ENCODE measurements around the gene NMRK2. TPM values are rescaled to one million over a fixed set of nuclear protein-coding genes. Genes with fewer than 3 reads are reported as not detected.
"Not testable (repeated sequence)": the region's sequence is repeated elsewhere in the genome, so short reads cannot be mapped to it uniquely, and the experiment has no call there.

Gene NMRK2
- total RNA-seq, 4 donors from 2014 or later: 46.3 to 168 (median 106) TPM

DNA sequence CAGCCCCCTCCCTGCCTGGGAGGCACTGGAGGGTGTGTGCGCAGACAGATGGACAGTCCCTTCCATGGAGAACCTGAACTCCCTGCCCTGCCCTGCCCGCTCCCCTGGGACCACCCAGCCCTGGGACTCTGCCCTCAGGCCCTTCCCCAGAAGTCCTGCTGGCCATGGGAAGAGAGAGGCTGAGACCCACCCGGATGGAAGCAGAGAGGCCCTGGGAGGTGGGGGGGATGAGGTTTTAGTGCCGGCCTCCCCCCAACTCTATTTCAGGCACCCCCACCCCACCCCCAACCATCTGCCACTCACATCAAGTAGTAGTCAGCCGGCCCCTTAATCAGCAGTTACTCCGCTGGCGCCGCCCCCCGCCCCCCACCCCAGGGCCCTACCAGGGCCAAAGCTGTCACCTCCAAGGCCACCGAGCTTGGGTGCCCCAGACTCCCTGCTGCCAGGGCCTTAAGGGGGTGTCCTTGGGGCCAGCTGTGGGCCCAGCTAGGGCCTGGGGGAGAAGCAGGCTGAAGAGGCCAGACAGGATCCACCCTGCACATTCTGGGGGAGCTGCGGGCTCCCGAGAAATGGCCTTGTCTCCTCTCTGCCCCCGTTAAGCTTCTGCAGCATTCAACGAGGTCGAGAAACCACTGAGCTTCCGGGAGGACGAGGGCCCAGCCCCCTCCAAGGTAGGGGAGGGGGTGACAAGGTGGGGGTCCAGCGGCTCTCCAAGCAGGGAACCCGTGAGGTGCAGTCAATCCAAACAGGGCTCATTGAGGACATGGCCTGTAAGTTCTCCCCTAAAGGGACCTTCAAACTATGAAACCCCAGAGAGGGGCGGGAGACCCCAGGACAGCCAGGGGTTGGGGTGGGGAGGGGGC, 17.4 kb downstream of the NMRK2 start:
- DNase-seq: peak in 1 of 2 donors; percentile 57
- Histone ChIP-seq H3K27ac (peak overlapping the region; percentile 98 to 99 (median 99)), H3K4me1 (peaks cover 39 to 55% of the 10 kb centered on the region in 2 donors), H3K4me3 (peak overlapping the region; percentile 74 to 85 (median 80)), H3K27me3 (no peaks in the 10 kb centered on the region), H3K36me3 (no peaks in the 10 kb centered on the region), H3K9me3 (no peaks in the 10 kb centered on the region)
- no peak for ATAC-seq
- intact Hi-C loops (cut with DNase I; ENCODE audit: low total_unique reads): loop anchor here (2.0 to 10.0 kb wide), 2 partner anchors 17 to 565 kb away; partner anchors contain the start of genes NMRK2 and PLIN4
- in situ Hi-C loops (cut with MboI; ENCODE audit: low sequenced_read_pairs in 4 of 4): no loop called here
- peak in 1 of 2 donors; percentile 9 for TF ChIP-seq POLR2A (IDR thresholded peaks at IDR 0.05)
- TF ChIP-seq, protein P1, sequence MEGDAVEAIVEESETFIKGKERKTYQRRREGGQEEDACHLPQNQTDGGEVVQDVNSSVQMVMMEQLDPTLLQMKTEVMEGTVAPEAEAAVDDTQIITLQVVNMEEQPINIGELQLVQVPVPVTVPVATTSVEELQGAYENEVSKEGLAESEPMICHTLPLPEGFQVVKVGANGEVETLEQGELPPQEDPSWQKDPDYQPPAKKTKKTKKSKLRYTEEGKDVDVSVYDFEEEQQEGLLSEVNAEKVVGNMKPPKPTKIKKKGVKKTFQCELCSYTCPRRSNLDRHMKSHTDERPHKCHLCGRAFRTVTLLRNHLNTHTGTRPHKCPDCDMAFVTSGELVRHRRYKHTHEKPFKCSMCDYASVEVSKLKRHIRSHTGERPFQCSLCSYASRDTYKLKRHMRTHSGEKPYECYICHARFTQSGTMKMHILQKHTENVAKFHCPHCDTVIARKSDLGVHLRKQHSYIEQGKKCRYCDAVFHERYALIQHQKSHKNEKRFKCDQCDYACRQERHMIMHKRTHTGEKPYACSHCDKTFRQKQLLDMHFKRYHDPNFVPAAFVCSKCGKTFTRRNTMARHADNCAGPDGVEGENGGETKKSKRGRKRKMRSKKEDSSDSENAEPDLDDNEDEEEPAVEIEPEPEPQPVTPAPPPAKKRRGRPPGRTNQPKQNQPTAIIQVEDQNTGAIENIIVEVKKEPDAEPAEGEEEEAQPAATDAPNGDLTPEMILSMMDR (IDR thresholded peaks at IDR 0.05 in 4 of 5, conservative IDR thresholded peaks at IDR 0.05 in 1 of 5): no peak

DNA sequence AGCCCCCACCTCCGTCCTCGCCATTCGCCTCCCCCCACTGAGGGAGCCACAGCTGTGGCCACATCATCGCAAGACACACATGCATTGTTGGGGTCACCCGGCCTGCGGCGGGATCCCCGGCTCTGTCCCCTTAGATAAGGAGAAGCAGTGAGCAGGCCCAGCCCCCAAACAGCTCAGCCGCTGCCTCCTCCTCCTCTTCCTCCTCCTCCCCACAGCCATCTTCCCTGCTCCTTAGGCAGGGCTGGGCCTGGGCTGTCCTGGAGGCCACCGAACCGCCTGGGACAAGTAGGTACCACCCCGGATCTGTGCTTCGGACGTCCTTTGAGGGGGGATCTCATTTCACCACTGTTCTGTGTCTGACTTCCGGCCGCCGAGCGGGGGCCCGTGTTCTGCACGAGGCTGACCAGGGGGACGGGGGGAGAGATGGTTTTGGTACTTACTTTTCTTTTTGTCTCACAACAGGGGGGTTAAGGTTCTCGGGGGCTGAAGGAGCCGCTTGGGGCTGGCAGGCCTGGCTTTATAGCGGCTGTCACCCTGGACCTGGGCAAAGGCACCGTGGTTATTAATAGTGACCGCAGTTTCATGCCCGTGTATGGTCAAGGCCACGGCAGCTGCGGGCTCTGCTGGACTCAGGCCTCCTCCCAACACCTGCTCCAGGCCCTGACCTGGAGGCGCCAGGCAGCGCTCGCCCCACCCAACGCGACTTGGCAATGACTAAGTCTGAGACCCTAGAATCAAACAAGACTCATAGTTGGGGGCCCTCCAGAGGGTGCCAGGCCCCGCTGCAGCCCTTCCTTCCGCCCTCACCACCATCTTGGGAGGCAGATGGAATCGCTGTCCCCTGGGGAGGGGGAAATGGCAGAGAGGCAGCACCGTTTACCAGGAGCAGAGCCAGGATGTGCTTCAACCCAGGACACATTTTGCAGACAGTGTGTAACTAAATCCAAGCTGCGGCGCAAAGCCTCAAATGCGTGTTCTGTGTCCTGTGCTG, 18.3 kb downstream of the NMRK2 start:
- peaks cover 32 to 48% of the 10 kb centered on the region in 2 donors for H3K4me1 ChIP-seq
- TF ChIP-seq POLR2A (IDR thresholded peaks at IDR 0.05): peak; percentile 87 to 92
- TF ChIP-seq, protein P1 (IDR thresholded peaks at IDR 0.05 in 4 of 5, conservative IDR thresholded peaks at IDR 0.05 in 1 of 5): no peak

DNA sequence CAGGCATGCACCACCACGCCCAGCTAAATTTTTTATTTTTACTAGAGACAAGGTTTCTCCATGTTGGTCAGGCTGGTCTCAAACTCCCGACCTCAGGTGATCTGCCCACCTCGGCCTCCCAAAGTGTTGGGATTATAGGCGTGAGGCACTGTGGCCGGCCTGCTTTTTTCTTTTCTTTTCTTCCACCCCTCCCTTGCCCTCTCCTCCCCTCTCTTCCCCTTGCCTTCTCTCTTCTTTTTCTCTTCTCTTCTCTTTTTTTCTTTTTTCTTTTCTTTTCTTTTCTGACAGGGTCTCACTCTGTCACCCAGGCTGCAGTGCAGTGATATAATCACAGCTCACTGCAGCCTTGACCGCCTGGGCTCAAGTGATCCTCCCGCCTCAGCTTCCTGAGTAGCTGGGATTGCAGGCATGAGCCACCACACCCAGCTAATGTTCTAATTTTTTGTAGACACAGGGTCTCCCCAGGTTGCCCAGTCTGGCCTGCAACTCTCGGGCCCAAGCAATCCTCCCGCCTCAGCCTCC, 19.9 kb downstream of the NMRK2 start:
- intact Hi-C loops (cut with DNase I; ENCODE audit: low total_unique reads): loop anchor here (10.0 kb wide), 1 partner anchor 562 kb away; the partner anchor contains the start of gene PLIN4
- ATAC-seq: peak in 1 of 2 donors; percentile 0
- in situ Hi-C loops (cut with MboI; ENCODE audit: low sequenced_read_pairs in 4 of 4): not testable (repeated sequence)

More for the DNA sequence above, 18.3 kb downstream of the NMRK2 start:
- Histone ChIP-seq H3K36me3 (peaks cover 0 to 6% of the 10 kb centered on the region in 2 donors), H3K4me3 (peak overlapping the region; percentile 74 to 85 (median 80)), H3K27ac (peak overlapping the region; percentile 98 to 99 (median 99)), H3K9me3 (no peaks in the 10 kb centered on the region), H3K27me3 (no peaks in the 10 kb centered on the region)
- ATAC-seq: peak; percentile 61 to 71
- intact Hi-C loops (cut with DNase I; ENCODE audit: low total_unique reads) (loop anchor here (2.0 to 10.0 kb wide), 2 partner anchors 18 to 564 kb away; partner anchors contain the start of genes NMRK2 and PLIN4), in situ Hi-C loops (cut with MboI; ENCODE audit: low sequenced_read_pairs in 4 of 4) (no loop called here)
- peak; percentile 92 to 97 for DNase-seq

DNA sequence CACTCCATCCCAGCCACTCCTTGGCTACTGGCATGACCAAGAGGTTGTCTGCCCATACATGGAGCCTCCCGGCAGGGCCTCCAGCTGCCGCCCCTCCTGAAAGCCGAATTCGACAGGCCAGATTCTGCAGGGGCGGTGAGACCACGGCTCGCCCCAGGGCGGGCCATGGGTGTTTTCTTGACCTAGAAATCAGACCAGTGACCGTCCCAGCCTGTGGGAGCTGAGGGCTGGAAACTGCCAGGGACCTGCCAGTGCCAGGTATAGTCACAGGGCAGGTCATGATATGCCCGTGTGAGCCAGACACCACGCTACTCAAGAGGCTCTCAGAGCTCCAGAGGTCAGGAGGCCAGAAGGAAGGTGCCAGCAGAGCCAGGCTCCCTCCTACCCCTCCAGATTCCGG, 21.2 kb downstream of the NMRK2 start:
- Histone ChIP-seq H3K27me3 (no peaks in the 10 kb centered on the region), H3K4me1 (peaks cover 30 to 46% of the 10 kb centered on the region in 2 donors), H3K27ac (peak overlapping the region; percentile 98 to 99 (median 99)), H3K36me3 (peaks cover 0 to 23% of the 10 kb centered on the region in 2 donors), H3K9me3 (no peaks in the 10 kb centered on the region), H3K4me3 (no peak overlapping the region)
- intact Hi-C loops (cut with DNase I; ENCODE audit: low total_unique reads) (loop anchor here (2.0 to 10.0 kb wide), 3 partner anchors 15 to 561 kb away; partner anchors contain the start of gene PLIN4), in situ Hi-C loops (cut with MboI; ENCODE audit: low sequenced_read_pairs in 4 of 4) (no loop called here)
- DNase-seq: peak; percentile 80 to 91
- peak; percentile 35 to 46 for ATAC-seq
- TF ChIP-seq POLR2A (IDR thresholded peaks at IDR 0.05): peak in 1 of 2 donors; percentile 10
- TF ChIP-seq, protein P1 (IDR thresholded peaks at IDR 0.05 in 4 of 5, conservative IDR thresholded peaks at IDR 0.05 in 1 of 5): no peak

More for the DNA sequence above, 19.9 kb downstream of the NMRK2 start:
- peak overlapping the region; percentile 98 to 99 (median 99) for H3K27ac ChIP-seq
- peaks cover 0 to 13% of the 10 kb centered on the region in 2 donors for H3K36me3 ChIP-seq
- peaks cover 32 to 46% of the 10 kb centered on the region in 2 donors for H3K4me1 ChIP-seq
- H3K27me3 ChIP-seq, H3K4me3 ChIP-seq, DNase-seq, H3K9me3 ChIP-seq: not testable (repeated sequence)

DNA sequence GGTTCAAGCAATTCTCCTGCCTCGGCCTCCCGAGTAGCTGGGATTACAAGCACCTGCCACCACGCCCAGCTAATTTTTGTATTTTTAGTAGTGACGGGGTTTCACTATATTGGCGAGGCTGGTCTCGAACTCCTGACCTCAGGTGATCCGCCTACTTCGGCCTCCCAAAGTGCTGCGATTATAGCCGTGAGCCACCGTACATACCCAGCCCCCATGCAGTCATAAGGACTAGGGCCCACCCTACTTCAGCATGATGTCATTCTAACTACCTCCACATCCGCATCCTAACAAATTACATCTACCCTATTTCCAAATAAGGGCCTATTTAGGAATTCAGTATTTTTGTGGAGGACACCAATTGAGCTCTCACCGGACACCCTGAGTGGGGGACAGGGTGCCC, 22.4 kb downstream of the NMRK2 start:
- peak overlapping the region; percentile 98 to 99 (median 99) for H3K27ac ChIP-seq
- H3K4me3 ChIP-seq; H3K9me3 ChIP-seq; in situ Hi-C loops (cut with MboI; ENCODE audit: low sequenced_read_pairs in 4 of 4); H3K27me3 ChIP-seq; ATAC-seq; DNase-seq: not testable (repeated sequence)
- H3K4me1 ChIP-seq: peaks cover 30 to 37% of the 10 kb centered on the region in 2 donors
- H3K36me3 ChIP-seq: peaks cover 0 to 35% of the 10 kb centered on the region in 2 donors
- intact Hi-C loops (cut with DNase I; ENCODE audit: low total_unique reads): loop anchor here (2.0 to 10.0 kb wide), 3 partner anchors 14 to 560 kb away; partner anchors contain the start of gene PLIN4

Data from gastrocnemius medialis (tissue), 4 donors.